ENCODE data around the gene NAXE. TPM values are rescaled to one million over a fixed set of nuclear protein-coding genes. Genes with fewer than 3 reads are reported as not detected.
"Not testable (repeated sequence)": the region's sequence is repeated elsewhere in the genome, so short reads cannot be mapped to it uniquely, and the experiment has no call there.

The NAXE gene
- polyA plus RNA-seq, 2 of the 4 experiments (the other 2 are of a cell fraction), result 81.4 to 119 TPM

GRCh38 chr1:156629823-156630449 is 38.4 kb downstream of the NAXE start:
- no peak for FAIRE-seq

DNA sequence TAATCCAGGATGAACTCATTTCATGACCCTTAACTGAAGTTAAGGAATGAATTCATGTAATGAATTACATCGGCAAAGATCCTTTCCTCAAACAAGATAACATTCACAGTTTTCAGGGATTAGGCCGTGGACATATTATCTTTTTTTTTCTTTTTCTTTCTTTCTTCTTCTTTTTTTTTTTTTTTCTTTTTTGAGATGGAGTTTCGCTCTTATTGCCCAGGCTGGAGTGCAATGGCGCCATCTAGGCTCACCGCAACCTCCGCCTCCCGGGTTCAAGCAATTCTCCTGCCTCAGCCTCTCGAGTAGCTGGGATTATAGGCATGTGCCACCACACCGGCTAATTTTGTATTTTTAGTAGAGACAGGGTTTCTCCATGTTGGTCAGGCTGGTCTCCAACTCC is 39.6 kb downstream of the NAXE start:
- H3K4me2 ChIP-seq; H3K9me3 ChIP-seq; H3K4me3 ChIP-seq; DNase-seq (ENCODE audit: low read depth in 1 of 2, low spot score in 1 of 2); FAIRE-seq; H3K4me1 ChIP-seq; H3K27ac ChIP-seq; ATAC-seq; POLR2A ChIA-PET: not testable (repeated sequence)
- CTCF ChIA-PET, result interaction anchor here (0.7 to 25.7 kb wide), 11 partner anchors 11 to 297 kb away, joined by 3 to 495 read pairs (median 6); partner anchors contain the start of genes BCAN, CRABP2 and NES
- 74% methylated on average over 9 of the region's 9 CpGs for WGBS (ENCODE audit: missing lambda C conversion rate)

More at GRCh38 chr1:156629823-156630449, 38.4 kb downstream of the NAXE start:
- ATAC-seq (no peak), DNase-seq (ENCODE audit: low read depth in 1 of 2, low spot score in 1 of 2) (no peak)
- H3K4me1 ChIP-seq, result peaks cover 8% of the 10 kb centered on the region
- TF ChIP-seq SREBF2 (IDR thresholded peaks at IDR 0.05) (no peak), HOXB5 (CRISPR knock-in tag; IDR thresholded peaks at IDR 0.05) (no peak), RAD21 (conservative IDR thresholded peaks at IDR 0.05 in 1 of 2, IDR thresholded peaks at IDR 0.05 in 1 of 2) (no peak), EP300 (IDR thresholded peaks at IDR 0.05) (no peak), CBX2 (IDR thresholded peaks at IDR 0.05; ENCODE audit: borderline replicate concordance, low read depth) (no peak), ZC3H11A (IDR thresholded peaks at IDR 0.05) (no peak), ZNF302 (CRISPR knock-in tag; IDR thresholded peaks at IDR 0.05) (no peak)
- H3K4me3 ChIP-seq, result no peak overlapping the region
- ChIA-PET POLR2A (no interaction called here), CTCF (interaction anchor here (1.2 to 25.7 kb wide), 8 partner anchors 10 to 96 kb away, joined by 4 to 495 read pairs (median 50); partner anchors contain the start of genes BCAN, CRABP2 and NES)
- 77% methylated on average over 8 of the region's 8 CpGs for WGBS (ENCODE audit: missing lambda C conversion rate)
- H3K27ac ChIP-seq, result no peak overlapping the region
- no peak overlapping the region for H3K4me2 ChIP-seq
- no peaks in the 10 kb centered on the region for H3K9me3 ChIP-seq

GRCh38 chr1:156632355-156632754 is 40.8 kb downstream of the NAXE start:
- no peak for FAIRE-seq
- ChIA-PET POLR2A (no interaction called here), CTCF (interaction anchor here (0.8 to 25.7 kb wide), 4 partner anchors 13 to 48 kb away, joined by 3 to 495 read pairs (median 338); partner anchors contain the start of genes BCAN and NES)
- no peaks in the 10 kb centered on the region for H3K9me3 ChIP-seq
- no peak for DNase-seq (ENCODE audit: low read depth in 1 of 2, low spot score in 1 of 2)
- 57% methylated on average over 3 of the region's 3 CpGs for WGBS (ENCODE audit: missing lambda C conversion rate)
- no peak overlapping the region for H3K27ac ChIP-seq
- no peak for ATAC-seq
- no peak overlapping the region for H3K4me3 ChIP-seq
- H3K4me1 ChIP-seq, result no peaks in the 10 kb centered on the region
- H3K4me2 ChIP-seq, result no peak overlapping the region
- TF ChIP-seq EHMT2 (IDR thresholded peaks at IDR 0.05; ENCODE audit: low read depth) (no peak), CBX8 (IDR thresholded peaks at IDR 0.05) (no peak), CHD4 (IDR thresholded peaks at IDR 0.05; ENCODE audit: borderline replicate concordance) (no peak), ZC3H11A (IDR thresholded peaks at IDR 0.05) (no peak), KDM1A (IDR thresholded peaks at IDR 0.05; ENCODE audit: low read depth) (no peak), ZSCAN20 (CRISPR knock-in tag; IDR thresholded peaks at IDR 0.05) (no peak), MAZ (IDR thresholded peaks at IDR 0.05; ENCODE audit: borderline replicate concordance, low read depth, low read length) (no peak), FOSB (CRISPR knock-in tag; IDR thresholded peaks at IDR 0.05) (no peak), NR3C1 (IDR thresholded peaks at IDR 0.05) (no peak), RFX5 (IDR thresholded peaks at IDR 0.05) (no peak), CTCF (IDR thresholded peaks at IDR 0.05) (no peak), SREBF2 (IDR thresholded peaks at IDR 0.05) (no peak)
- TF ChIP-seq, protein P1, sequence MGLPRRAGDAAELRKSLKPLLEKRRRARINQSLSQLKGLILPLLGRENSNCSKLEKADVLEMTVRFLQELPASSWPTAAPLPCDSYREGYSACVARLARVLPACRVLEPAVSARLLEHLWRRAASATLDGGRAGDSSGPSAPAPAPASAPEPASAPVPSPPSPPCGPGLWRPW (IDR thresholded peaks at IDR 0.05), result no peak

Measured in A549 (cell line).